OCI-LY7 (cell line): ENCODE data around the gene PIGQ. TPM values are rescaled to one million over a fixed set of nuclear protein-coding genes. Genes with fewer than 3 reads are reported as not detected.

Experiments used
- BruUV-seq: library from RNA; stranded (reverse); fragments of 400-500 nt; replicated peaks from 2 replicates; lab custom pipeline; 2021; lab: Mats Ljungman, UMichigan
- CTCF ChIA-PET: fragments of 300-600 bp; sonication (Branson Sonifier 250); formaldehyde crosslinking; loops from one replicate; lab custom pipeline; 2022; ENCODE audit warnings: antibody characterized with exemption; ENCODE audit not compliant: unreplicated experiment; lab: Charles Lee
- POLR2A ChIA-PET: fragments of 300-600 bp; sonication (Branson Sonifier 250); formaldehyde crosslinking; loops from one replicate; lab custom pipeline; 2022; ENCODE audit warnings: antibody characterized with exemption; lab: Charles Lee
- DNase-seq: peaks from one replicate; pipeline ENCODE4 v3.0.0-alpha.2; 2015; ENCODE audit warnings: low spot score
- H2AFZ ChIP-seq: fragments of 200-600 bp; sonication (generic), shearing (Covaris generic); 2 replicates; pipeline ENCODE4 v1.6.1; 2014; ENCODE audit warnings: mild to moderate bottlenecking, antibody characterized with exemption, low read length, moderate library complexity
- H3K27ac ChIP-seq: fragments of 200-600 bp; sonication (generic); 2 replicates; pipeline ENCODE4 v1.5.1; 2014; ENCODE audit warnings: mixed run types, low read depth, mild to moderate bottlenecking, moderate library complexity, low read length, inconsistent platforms; ENCODE audit not compliant: poor library complexity, severe bottlenecking
- H3K36me3 ChIP-seq: fragments of 200-600 bp; sonication (generic); 2 replicates; pipeline ENCODE4 v1.6.1; 2014; ENCODE audit warnings: mild to moderate bottlenecking, antibody characterized with exemption, low read length, moderate library complexity, mixed read lengths; ENCODE audit not compliant: insufficient read depth
- H3K4me1 ChIP-seq: fragments of 200-600 bp; sonication (generic); 2 replicates; pipeline ENCODE4 v1.5.1; 2014; ENCODE audit warnings: mild to moderate bottlenecking, low read length; ENCODE audit not compliant: insufficient read depth, poor library complexity, severe bottlenecking
- H3K4me2 ChIP-seq: fragments of 200-600 bp; sonication (generic); 2 replicates; pipeline ENCODE4 v1.6.1; 2014; ENCODE audit warnings: mild to moderate bottlenecking, low read length
- H3K4me3 ChIP-seq: fragments of 200-600 bp; sonication (generic); 2 replicates; pipeline ENCODE4 v1.5.1; 2014; ENCODE audit warnings: mild to moderate bottlenecking, low read depth, low read length; ENCODE audit not compliant: poor library complexity, severe bottlenecking
- H3K79me2 ChIP-seq: fragments of 200-600 bp; sonication (generic); 2 replicates; pipeline ENCODE4 v1.6.1; 2016; ENCODE audit warnings: low read depth, mild to moderate bottlenecking, low read length, moderate library complexity, mixed read lengths; ENCODE audit not compliant: insufficient read depth
- H3K9me2 ChIP-seq: fragments of 200-600 bp; sonication (generic); 2 replicates; pipeline ENCODE4 v1.6.1; 2016; ENCODE audit warnings: mild to moderate bottlenecking, low read length, mixed read lengths; ENCODE audit not compliant: insufficient read depth
- H3K9me3 ChIP-seq: fragments of 200-600 bp; sonication (generic); 2 replicates; pipeline ENCODE4 v1.6.1; 2014; ENCODE audit warnings: mild to moderate bottlenecking, mixed run types, low read length, mixed read lengths
- H4K20me1 ChIP-seq: fragments of 200-600 bp; sonication (generic); 2 replicates; pipeline ENCODE4 v1.6.1; 2014; ENCODE audit warnings: mild to moderate bottlenecking, antibody characterized with exemption, low read length, moderate library complexity, mixed read lengths; ENCODE audit not compliant: insufficient read depth
- CTCF ChIP-seq: fragments of 200-600 bp; sonication (generic); conservative IDR thresholded peaks from 2 replicates; pipeline ENCODE4 v1.5.1; 2014; ENCODE audit warnings: mild to moderate bottlenecking, antibody characterized with exemption, low read length, moderate library complexity, mixed read lengths
- EZH2phosphoT487 ChIP-seq: fragments of 200-600 bp; sonication (generic); IDR thresholded peaks from 2 replicates; pipeline ENCODE4 v1.6.1; 2018; ENCODE audit warnings: low read depth, borderline replicate concordance, mild to moderate bottlenecking, mixed run types, antibody characterized with exemption, low read length, moderate library complexity, mixed read lengths
- intact Hi-C: fragments of 100-400 bp; cut with micrococcal nuclease; formaldehyde crosslinking; loops from one replicate; pipeline ENCODE4 v1.10.0; 2022; ENCODE audit not compliant: unreplicated experiment
- total RNA-seq, 2 experiments: library from RNA; depleted of rRNA in 1 of 2; stranded (reverse); fragments of >200 nt in 1 of 2; shearing (Covaris generic) in 1 of 2; gene quantifications; 2 replicates each; pipeline ENCODE4 v1.2.3, GENCODE V29; 2014 to 2022

The PIGQ gene
- total RNA-seq, 2 experiments from 2014 or later, result 39.0 to 54.2 TPM

DNA sequence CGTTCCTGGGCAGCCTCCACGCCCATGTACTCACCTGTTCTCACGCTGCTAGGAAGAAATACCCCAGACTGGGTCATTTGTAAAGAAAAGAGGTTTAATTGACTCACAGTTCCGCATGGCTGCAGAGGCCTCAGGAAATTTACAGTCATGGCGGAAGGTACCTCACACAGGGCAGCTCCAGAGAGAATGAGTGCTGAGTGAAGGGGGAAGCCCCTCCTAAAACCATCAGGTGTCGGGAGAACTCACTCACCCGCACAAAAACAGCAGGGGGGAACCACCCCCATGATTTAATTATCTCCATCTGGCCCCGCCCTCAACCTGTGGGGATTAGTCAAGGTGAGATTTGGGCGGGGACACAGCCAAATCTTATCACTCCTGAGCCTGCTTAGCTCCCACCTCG lies 38.3 kb downstream of the PIGQ start:
- Histone ChIP-seq H3K4me3 (no peak overlapping the region), H3K4me1 (no peaks in the 10 kb centered on the region), H4K20me1 (no peaks in the 10 kb centered on the region), H3K79me2 (no peaks in the 10 kb centered on the region), H3K9me3 (0 out of 2 replicates have a peak, but pooled peaks cover 5% of the 10 kb centered on the region), H3K36me3 (peaks cover 7% of the 10 kb centered on the region; the same call in 1 of the 2 replicates), H3K9me2 (no peaks in the 10 kb centered on the region), H3K4me2 (no peak overlapping the region), H3K27ac (no peak overlapping the region), H2AFZ (no peak overlapping the region)
- ChIA-PET CTCF (no interaction called here), POLR2A (no interaction called here)
- no peak for DNase-seq
- TF ChIP-seq EZH2phosphoT487 (no peak), CTCF (no peak)
- intact Hi-C loops, result no loop called here
- no TSS peak for BruUV-seq

GRCh38 chr16:609316-609715 lies 39.5 kb downstream of the PIGQ start:
- Histone ChIP-seq H3K4me2 (no peak overlapping the region), H3K79me2 (no peaks in the 10 kb centered on the region), H4K20me1 (no peaks in the 10 kb centered on the region), H3K9me3 (0 out of 2 replicates have a peak, but pooled peaks cover 5% of the 10 kb centered on the region), H2AFZ (no peak overlapping the region), H3K4me1 (no peaks in the 10 kb centered on the region), H3K4me3 (no peak overlapping the region), H3K36me3 (peaks cover 7% of the 10 kb centered on the region; the same call in 1 of the 2 replicates), H3K27ac (no peak overlapping the region), H3K9me2 (no peaks in the 10 kb centered on the region)
- CTCF ChIA-PET, result no interaction called here
- TF ChIP-seq CTCF, result no peak
- TF ChIP-seq EZH2phosphoT487, result no peak
- intact Hi-C loops, result no loop called here
- no peak for DNase-seq
- no TSS peak for BruUV-seq
- POLR2A ChIA-PET, result no interaction called here

- H3K4me2 ChIP-seq, result no peak overlapping the region
- ChIA-PET CTCF (interaction anchor here (0.6 kb wide), 1 partner anchor 127 kb away, joined by 3 read pairs; no protein-coding TSS in a partner anchor), POLR2A (no interaction called here)
- no peaks in the 10 kb centered on the region for H3K79me2 ChIP-seq
- H3K9me2 ChIP-seq, result no peaks in the 10 kb centered on the region
- 0 out of 2 replicates have a peak, but pooled peaks cover 3% of the 10 kb centered on the region for H3K9me3 ChIP-seq
- H4K20me1 ChIP-seq, result no peaks in the 10 kb centered on the region
- H3K36me3 ChIP-seq, result peaks cover 7% of the 10 kb centered on the region; the same call in 1 of the 2 replicates
- BruUV-seq, result no TSS peak
- no peaks in the 10 kb centered on the region for H3K4me1 ChIP-seq
- no peak overlapping the region for H2AFZ ChIP-seq
- no peak for DNase-seq
- no peak for TF ChIP-seq CTCF
- no peak for TF ChIP-seq EZH2phosphoT487
- H3K27ac ChIP-seq, result no peak overlapping the region
- intact Hi-C loops, result no loop called here
- H3K4me3 ChIP-seq, result no peak overlapping the region
Measured at GRCh38 chr16:609984-610383, 40.2 kb downstream of the PIGQ start.
